NCI-H1417 (cell line): ENCODE results near the gene ZNF296.
A peak's percentile ranks its signal among the peaks of the same experiment; 100 is the strongest.

Source experiments
- DNase-seq, 3 experiments: peaks; one replicate each; lab custom pipeline; 2025; lab: John Stamatoyannopoulos, UW

Gene ZNF296

DNA sequence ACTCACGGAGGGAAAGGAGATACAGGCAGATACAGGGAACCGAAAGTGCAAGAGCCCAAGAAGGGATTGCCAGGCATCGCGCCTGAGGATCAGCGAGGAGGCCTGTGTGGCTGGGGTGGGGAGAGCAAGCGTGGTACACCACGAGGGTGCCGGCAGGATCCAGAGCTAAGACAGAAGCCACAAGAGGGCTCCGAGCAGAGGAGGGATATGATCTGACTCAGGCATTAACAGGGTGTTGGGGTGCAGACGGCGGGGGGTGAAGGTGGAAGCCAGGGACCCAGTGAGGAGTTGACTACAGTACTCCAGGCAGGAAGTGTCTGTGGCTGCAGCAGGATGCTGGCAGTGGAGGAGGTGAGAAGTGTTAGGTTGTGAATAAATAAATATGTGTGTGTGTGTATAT lies 11.3 kb upstream of the ZNF296 start:
- no peak for DNase-seq

DNA sequence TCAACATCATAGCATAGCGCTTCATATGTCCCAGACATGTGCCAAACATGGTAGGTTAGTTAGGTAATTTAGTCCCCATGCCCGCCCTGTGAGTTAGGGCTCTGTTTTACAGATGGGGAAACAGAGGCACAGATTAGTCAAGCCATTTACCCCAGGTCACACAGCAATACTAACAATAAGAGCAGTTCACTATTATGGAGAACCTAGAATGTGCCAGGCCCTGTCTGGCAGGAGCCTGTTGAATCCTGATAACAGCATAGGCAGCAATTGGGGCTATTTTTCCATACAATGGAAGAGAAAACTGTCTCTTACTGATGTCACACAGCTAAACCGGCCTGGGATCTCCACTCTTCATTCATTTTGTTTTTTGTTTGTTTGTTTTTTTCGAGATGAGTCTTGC lies 10.2 kb upstream of the ZNF296 start:
- DNase-seq = no peak

DNA sequence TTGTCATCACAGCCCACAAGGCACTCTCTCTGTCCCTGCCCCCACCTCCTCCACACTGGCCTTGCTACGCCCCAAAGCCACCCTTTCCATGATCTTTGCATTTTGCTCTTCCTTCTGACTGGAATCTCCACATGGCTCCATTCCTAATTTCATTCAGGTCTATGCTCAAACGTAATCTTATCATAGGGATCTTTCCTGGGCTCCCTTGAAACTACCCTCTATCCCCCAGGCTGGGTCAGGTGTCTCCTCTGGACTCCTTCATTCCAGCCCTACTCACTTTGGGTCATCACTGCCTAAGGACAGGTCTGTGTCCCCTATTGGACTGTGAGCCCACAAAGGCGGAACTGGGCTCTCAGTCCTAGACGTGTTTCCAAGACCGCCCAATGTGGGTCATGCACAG lies 5.9 kb upstream of the ZNF296 start:
- DNase-seq = no peak

DNA sequence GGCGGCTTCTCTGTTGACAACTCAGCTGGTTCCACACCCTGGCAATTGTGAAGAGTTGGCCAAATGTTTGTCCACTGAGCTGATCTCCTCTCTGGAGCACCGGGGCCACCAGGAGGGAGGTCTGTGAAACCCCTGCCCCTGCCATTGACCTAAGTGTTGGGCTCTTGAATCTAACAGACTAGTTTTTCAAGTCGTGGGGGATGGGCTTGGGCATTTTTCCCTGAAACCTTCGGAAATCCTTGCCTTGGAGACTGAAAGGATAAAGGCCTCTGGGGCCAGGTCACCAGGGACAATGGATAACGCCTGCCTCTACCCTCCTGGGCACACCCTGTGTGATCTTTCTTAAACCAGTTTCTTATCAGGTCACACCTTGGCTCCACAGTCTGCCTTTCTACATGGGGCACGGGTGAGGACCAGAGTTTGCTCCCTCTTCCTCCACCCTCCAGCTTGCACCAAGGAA lies 3.7 kb upstream of the ZNF296 start:
- no peak for DNase-seq

DNA sequence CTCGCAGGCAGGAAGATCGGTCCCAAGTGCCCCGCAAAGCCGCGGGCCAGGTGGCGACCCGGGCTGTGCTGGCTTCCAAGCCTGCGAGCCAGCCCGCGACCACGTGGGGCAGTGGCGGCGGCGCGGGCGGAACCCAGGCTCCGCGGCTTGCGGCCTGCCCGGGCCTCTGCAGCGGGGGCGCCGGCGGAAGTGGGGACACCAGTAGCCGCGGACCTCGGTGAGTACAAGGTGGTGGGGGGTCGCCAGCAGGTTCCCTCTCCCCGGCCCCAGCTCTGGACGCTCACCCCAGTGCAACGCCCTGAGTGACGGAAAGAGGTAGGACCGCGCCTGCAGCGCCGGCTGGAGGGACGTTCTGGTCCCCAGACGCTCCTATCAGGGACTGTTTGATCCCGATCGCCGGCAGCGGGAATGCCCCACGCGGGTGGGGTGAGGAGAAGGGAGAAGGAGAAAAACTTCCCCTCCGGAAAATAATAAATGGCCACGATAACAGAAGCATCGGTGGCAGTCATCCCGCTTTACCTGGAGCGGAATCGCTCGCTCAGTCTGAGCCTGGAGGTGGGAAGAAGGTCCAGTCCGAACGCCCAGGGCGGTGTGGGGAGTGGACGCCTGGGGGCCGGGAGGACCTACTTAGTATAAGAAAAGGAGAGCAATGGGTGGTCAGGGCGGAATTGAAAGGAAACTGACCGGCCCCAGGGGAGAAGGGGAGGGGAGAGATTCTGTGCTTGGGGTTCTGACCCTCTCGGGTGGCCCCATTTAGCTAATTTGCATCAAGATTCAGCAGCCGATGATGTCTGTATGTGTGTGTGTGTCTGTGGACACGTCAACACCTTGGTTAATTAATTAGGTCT lies 3.0 kb upstream of the ZNF296 start, which contains the start of gene GEMIN7:
Gene GEMIN7, plus strand, starts transcription at position 198 of the 848 bp plus-strand sequence. CDS start 10,855 bp downstream, outside the sequence.
- DNase-seq = peak; percentile 78 to 84 (median 80)

DNA sequence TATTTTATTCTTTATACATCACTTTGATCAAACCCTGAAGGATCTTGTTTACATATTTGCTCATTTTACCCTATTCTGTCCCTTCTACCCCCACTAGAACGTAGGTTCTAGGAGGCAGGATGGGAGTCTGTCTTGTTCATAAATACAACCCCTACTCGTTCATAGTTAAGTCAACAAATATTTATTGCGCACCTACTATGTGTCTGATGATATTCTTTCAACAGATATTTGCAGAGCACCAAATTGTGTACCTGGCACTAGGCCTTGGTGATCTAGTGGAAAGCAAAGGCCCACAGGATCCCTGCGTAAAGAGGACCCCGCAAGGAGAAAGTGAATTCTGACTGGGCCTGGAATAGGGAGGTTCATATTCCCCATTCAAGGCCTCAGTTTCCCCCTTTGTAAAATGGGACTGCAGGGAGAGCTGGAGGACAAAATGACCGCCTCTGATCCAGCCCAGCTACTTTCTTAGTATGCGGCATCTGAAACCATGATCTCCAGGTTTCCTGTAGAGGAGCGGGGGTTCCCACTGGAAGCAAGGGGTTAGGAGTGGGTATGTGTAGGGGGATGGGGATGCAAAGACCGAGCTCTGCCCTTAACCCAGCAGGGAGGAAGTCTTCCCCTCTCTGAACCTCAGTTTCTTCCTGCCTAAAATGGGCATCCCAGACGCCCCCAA lies 2.2 kb upstream of the ZNF296 start:
- DNase-seq = no peak

DNA sequence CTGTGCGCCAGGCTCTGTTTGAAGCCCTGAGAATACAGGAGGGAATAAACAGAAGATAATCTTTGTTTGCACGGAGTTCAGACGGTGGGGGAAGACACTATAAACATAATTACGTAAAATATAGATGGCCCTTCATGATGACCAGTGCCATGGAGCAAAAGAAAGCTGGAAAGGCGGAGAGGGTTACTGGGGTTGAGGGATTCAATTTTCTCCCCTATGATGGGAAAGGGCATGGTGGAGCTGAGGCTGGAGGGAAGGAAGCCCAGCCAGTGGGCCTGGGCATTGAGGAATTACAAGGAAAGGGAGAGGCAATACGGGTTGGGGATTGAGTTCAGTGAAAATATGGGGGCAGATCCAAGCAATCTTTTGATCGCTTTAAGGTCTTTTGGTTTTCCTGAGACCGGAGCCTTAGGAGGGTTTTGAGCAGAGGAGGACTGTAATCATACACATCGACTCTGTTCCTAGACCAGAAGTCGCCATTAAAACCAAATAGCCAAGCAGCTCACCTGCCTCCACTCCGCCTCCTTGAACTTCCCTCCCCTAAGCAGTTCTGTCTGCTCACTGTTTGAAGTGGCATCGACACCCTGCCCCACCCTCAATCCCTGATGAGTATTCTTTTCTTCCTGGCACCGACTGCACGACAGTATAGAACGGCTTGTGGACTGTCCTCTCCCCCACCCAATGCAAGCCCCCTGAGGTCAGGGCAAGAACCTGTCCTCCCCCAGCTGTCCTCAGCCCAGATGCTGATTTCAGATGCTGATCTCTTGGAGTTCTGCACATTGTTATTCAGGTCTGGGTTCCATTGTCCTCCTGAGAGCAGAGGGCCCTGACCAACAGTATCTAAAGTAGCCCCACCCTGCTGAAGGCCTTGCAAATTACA lies 813 bp upstream of the ZNF296 start:
- DNase-seq = peak in 1 of 3 experiments; percentile 31

DNA sequence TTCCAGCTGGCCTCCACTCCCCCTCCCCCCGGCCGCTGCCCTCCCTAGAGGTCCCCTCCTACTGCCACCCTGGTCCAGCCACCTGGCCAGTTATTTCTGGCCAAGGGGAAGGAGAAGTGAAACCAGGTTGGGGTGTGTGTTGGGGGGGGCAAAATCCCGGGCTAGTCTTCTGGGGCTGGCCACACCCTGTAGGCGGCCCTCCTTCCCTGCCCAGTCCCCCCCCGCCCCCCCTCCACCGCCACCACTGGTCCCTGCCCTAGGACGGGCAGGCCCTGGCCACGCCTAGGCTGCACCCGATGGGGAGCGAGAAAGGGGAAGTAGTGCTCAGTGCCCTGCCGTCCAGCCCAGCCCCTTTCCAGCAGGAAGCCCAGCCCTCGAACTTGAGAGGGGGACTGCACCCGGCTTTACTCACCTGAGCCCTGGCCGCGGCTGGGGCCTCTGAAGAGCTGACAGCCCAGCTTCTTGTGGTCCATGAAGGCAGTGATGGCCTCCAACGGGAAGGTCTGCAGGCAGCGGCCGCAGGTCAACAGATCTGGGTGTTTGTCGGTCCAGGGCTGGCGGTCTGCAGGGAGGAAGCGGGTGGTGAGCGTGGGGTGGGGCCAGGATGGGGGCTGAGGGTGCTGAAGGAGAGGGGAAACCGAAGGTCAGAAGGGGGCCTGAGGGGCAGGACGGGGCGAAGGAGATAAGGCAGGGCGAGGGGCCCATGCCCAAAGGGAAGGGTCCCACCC lies 813 bp downstream of the ZNF296 start:
- DNase-seq = peak; percentile 19 to 45 (median 31)

DNA sequence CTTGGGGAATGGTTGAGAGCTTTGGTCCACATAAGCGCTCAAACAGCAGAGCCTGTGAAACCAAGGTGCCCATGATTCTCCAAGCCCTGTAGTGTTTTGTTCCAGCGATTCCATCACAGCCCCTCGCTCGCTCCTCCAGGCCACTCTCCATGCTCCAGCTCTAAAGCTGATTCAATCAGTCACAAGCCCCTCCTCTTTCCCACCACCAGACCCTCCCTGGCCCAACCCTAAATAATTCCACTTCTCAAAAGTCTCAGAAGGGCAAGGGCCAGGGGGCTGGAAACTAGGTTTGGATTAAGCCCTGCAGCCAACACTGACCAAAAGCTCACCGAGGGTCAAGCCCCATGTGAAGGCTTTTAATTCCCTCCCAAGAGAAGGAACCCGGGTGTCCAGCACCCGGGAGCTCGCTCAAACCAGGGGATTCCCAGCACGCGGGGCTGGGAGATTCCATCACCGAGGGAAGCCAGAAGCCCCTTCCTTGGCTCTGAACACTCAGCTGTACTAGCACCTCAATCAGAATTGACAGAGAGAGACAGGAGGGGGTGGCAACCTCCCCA lies 1.5 kb downstream of the ZNF296 start:
- peak in 1 of 3 experiments; percentile 1 for DNase-seq

DNA sequence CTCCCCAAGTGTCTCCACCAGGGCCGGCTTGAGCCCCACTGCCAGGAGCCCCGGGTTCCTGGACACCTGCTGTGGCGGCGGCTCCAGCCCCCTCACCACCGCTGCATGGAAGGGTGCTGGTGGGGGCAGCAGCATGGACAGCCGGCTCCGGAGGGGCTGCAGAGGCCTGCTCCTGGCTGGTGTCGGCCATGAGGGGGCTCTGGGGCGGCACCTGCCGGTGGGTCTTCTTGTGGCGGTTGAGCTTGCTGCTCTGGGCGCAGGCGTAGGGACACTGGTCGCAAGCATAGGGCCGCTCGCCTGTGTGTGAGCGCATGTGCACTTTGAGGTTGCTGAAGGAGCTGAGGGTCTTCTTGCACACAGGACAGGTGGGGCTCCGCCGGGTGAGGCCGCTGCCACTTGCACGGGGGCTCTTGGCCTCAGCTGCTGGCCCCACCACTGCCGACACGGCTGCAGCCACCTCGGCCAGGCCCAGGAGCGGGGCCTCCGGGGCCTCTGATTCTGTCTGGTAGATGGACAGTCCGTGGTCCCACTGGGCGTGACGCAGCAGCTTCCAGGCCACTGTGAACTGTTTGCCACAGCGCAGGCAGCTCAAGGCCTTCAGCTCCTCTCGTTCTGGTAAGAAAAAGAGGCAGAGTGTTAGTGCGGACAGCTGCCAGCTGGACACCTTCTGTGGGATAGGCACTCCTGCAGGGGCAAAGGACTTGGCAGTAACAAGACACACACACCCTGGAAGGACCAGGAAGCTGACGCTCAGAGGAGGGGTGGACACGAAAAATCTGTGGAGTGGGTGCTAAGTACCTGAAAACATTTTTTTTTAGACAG lies 4.1 kb downstream of the ZNF296 start:
- DNase-seq = no peak

DNA sequence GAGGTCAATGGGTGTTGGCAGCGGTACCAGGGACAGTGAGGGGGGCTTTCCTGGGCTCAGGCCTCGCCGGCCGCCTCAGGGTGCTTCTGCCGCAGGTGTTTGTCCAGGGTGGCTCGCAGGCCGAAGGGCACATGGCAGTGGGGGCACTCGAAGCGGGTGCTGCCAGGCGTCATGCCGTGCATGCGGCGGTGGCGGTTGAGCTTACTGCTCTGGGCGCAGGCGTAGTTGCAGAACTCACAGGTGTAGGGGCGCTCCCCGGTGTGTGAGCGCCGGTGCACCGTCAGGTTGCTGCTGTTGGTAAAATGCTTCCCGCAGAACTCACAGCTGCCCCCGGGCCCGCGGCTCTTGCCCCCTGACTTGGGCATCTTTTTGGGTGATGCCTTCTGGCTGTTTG lies 4.7 kb downstream of the ZNF296 start:
- DNase-seq = no peak

DNA sequence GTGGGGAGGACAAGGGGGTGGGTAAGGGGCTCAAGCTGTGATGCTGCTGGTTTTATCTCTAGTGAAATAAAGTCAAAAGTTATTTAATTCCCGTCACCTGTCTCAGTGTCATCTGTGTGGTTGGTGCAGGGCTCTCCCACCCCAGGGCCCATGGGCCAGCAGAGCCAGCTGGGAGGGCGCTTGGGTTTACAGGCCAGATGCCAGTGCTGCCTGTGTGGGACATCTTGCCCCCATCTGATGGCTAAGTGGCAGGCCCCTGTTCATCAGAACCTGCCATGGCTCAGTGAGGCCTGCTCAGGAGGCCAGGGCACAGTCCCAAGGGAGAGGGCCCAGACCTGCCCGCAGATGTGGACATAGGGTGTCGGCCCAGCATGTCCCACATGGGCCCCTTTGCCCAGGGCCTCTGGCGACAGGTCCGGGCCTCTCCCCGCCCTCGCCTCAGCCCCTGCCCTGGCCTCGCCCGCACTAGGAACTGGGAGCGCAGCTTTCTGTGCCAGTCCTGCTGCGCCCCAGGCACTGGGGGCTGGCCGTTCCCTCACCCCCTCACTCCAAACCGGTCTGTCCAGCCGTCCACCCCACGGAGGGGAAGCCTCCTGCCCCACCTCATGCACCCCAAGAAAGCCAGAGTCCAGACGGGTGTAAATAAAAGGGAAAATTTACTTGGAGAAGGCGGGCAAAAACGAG lies 5.3 kb downstream of the ZNF296 start:
- DNase-seq = no peak

DNA sequence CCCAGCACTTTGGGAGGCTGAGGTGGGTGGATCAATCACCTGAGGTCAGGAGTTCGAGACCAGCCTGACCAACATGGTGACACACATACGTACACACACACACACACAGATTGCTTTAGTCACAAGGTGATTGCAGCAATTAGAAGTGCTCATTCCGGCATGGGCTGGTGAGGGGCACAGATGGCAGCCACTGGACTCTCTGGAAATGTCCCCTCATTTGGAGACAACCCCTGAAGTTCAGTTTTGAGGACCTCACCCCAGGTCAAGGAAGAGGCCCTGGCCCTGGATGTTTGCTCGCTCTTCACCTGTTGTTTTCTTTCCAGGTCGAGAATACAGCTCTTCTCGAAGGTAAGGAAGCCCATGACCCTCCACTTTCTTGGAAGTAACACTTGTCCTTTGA lies 6.1 kb downstream of the ZNF296 start:
- no peak for DNase-seq

DNA sequence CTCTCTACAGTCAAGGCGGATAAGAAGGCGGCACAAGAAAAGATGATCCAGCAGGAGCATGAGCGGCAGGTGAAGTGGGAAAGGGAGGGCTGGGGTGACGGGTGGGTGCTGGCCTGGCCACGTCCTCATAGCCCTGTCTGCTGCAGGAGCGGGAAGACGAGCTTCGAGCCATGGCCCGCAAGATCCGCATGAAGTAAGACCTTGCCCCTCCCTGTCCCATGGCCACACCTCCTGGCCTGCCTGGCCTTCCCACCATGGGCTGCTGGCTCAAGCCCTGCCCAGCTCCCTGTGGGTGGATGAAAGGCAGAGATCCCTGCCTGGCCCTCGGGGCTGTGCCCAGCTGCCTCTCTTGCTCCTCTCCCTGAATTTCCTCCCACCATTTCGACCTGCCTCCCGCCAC lies 7.2 kb downstream of the ZNF296 start:
- DNase-seq = peak in 1 of 3 experiments; percentile 3

DNA sequence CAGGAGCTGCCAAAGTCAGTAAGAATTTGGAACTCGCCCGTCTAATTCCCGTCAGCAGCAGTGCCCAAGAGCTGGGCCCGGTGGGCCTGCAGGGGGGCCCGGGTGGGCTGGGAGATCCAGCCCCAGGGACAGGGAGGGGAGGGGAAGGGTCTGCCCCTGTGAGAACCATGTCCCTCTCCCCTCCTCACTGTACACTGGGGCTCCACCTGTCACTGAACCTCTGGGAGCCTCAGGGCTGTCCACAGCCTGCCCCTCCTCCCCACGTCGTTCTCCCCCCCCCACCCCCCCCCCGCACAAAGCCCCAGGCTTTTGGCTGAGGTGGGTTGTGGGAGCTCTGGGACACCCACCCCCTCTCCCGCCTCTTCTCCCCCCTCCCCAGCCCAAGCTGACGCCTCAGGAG lies 8.2 kb downstream of the ZNF296 start:
- no peak for DNase-seq

DNA sequence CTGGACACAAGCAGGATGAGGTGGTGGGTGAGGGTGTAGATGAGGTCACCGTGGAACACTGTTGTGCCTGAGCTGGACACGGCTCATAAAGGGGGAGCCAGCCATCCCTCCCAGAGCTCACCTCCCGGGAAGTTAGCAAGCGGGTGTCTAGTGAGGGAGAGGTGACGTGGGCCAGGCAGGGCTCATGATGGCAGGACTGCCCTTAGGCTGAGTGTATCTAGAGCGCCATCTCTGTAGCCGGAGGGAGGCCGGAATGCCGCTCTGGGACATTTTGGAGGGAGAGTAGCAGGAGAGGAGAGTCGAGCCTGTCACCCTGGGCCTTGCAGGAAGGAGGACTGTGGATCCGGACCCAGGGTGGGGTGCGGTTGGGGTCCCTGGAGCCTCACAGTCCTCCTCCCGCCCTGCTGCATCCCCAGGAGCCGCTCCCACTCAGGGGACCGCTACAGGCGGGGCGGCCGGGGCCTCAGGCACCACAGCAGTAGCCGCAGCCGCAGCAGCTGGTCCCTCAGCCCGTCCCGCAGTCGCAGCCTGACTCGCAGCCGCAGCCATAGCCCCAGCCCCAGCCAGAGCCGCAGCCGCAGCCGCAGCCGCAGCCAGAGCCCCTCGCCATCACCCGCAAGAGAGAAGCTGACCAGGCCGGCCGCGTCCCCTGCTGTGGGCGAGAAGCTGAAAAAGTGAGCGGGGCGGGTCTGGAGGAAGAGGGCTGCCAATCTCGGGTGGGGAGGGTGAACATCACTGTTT lies 9.2 kb downstream of the ZNF296 start:
- no peak for DNase-seq

DNA sequence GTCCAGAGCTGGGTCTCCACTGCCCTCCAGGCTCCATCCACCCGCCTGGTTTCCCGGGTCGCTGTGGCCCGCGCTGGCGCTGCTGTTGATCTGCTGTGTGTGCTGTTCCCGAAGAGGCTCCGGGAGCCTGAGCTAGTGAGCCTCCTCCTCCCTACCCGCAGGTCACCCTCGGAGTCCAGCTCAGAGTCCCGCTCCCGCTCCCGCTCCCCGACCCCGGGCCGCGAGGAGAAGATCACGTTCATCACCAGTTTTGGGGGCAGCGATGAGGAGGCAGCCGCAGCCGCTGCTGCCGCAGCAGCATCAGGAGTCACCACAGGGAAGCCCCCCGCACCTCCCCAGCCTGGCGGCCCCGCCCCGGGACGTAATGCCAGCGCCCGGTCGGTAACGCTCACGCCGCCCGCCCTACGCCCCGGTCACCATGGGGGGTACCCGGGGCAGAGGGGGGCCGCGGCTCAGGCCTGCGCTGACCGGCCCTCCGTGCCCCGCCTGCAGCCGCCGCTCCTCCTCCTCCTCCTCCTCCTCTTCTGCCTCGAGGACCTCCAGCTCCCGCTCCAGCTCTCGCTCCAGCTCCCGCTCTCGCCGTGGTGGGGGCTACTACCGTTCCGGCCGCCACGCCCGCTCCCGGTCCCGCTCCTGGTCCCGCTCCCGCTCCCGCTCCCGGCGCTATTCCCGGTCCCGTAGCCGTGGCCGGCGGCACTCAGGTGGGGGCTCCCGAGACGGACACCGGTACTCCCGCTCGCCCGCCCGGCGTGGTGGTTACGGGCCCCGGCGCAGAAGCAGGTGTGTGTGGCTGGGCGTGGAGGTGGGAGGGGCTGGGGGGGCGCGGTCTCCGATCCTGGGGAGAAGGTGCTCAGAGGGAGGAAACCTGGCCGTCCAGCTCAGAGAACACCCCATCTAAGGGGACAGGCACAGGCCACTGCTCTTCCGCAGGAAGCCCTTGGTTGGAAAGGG lies 12.2 kb downstream of the ZNF296 start:
- no peak for DNase-seq

DNA sequence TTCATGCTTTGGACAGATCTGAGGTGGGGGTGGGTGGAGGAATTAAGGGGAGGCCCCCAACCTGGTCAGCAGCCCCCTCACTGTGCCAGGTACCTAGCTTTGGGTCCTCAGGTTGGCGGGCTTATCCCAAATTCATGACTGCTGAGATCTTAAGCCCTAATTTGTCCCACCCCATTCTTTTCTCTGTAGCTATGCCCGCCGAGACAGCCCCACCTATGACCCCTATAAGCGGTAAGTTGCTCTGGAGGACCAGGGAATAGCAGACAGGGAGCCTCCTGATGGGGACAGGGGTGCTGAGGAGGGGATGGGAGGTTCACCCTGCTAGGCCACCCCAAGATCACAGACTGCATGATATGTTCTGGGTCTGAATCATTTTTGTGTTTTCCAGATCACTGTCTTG lies 14.3 kb downstream of the ZNF296 start:
- DNase-seq = no peak
